Body of pancreas (tissue), 4 donors: ENCODE data around the gene NAA25. TPM values are rescaled to one million over a fixed set of nuclear protein-coding genes. Genes with fewer than 3 reads are reported as not detected.
"Not testable (repeated sequence)": the region's sequence is repeated elsewhere in the genome, so short reads cannot be mapped to it uniquely, and the experiment has no call there.

Experiments
- ATAC-seq: fragments of 150-250 bp; one replicate; pipeline ENCODE4 v1.9.1; 2016
- DNase-seq, 4 donors: peaks; one replicate each; pipeline ENCODE4 v3.0.0-alpha.2; 2019
- H3K27ac ChIP-seq, 4 donors: fragments of 200-600 bp; sonication (generic); 1 replicate in 3 of 4; 2 replicates in 1 of 4; pipeline versions ENCODE4 v1.5.1 to v1.6.1; 2016 to 2019; ENCODE audit warnings: mild to moderate bottlenecking in 1 of 4, mixed read lengths in 1 of 4, moderate library complexity in 1 of 4
- H3K27me3 ChIP-seq, 2 donors: fragments of 200-600 bp; sonication (generic); one replicate each; pipeline ENCODE4 v1.6.0; 2016; ENCODE audit warnings: mild to moderate bottlenecking in 1 of 2
- H3K36me3 ChIP-seq, 2 donors: fragments of 200-600 bp; sonication (generic); replicated peaks in 1 of 2; 2 replicates each; pipeline ENCODE4 v1.5.1; 2016; ENCODE audit warnings: low read depth in 2 of 2; ENCODE audit not compliant: insufficient read depth in 1 of 2
- H3K4me1 ChIP-seq: fragments of 200-600 bp; sonication (generic); one replicate; pipeline ENCODE4 v1.6.0; 2016
- H3K4me3 ChIP-seq, 2 donors: fragments of 200-600 bp; sonication (generic); 1 replicate in 1 of 2; 2 replicates in 1 of 2; pipeline ENCODE4 v1.5.1; 2016 to 2019
- H3K9me3 ChIP-seq, 3 donors: fragments of 200-600 bp; sonication (generic); 1 replicate in 2 of 3; 2 replicates in 1 of 3; pipeline ENCODE4 v1.5.1; 2016
- POLR2A ChIP-seq, 3 donors: fragments of 450-650 bp; IDR thresholded peaks; one replicate each; pipeline ENCODE4 v1.6.1; 2016; ENCODE audit warnings: antibody characterized with exemption in 3 of 3, mild to moderate bottlenecking in 2 of 3
- WGBS, 2 donors: methylation state at CpG; one replicate each; pipeline ENCODE4 v1.1.5; 2017; 5-methylcytosine and 5-hydroxymethylcytosine counted together
- intact Hi-C: fragments of 100-400 bp; cut with DNase I; formaldehyde crosslinking; loops from one replicate; pipeline ENCODE4 v1.15.1; 2023
- total RNA-seq, 2 donors: library from RNA; depleted of rRNA; stranded (reverse); fragments of >200 nt; gene quantifications; one replicate each; pipeline ENCODE4 v1.1.0, GENCODE V29; 2016
- TF ChIP-seq, protein P1 (sequence below), 7 experiments: fragments of 450-650 bp in 4 of 7; fragments of 200-600 bp in 3 of 7; sonication (generic) in 3 of 7; IDR thresholded peaks; one replicate each; pipeline ENCODE4 v1.5.1; 2016 to 2019; ENCODE audit warnings: antibody characterized with exemption in 7 of 7

The NAA25 gene
- total RNA-seq, 2 donors from 2014 or later, result 12.5 to 17.6 TPM

GRCh38 chr12:112103758-112104503 lies 4.7 kb downstream of the NAA25 start:
- Histone ChIP-seq H3K9me3 (no peaks in the 10 kb centered on the region), H3K4me1 (peaks cover 25% of the 10 kb centered on the region), H3K27me3 (no peaks in the 10 kb centered on the region), H3K27ac (no peak overlapping the region), H3K36me3 (peaks cover 0 to 2% of the 10 kb centered on the region in 2 donors), H3K4me3 (no peak overlapping the region)
- DNase-seq, result no peak
- TF ChIP-seq, protein P1, sequence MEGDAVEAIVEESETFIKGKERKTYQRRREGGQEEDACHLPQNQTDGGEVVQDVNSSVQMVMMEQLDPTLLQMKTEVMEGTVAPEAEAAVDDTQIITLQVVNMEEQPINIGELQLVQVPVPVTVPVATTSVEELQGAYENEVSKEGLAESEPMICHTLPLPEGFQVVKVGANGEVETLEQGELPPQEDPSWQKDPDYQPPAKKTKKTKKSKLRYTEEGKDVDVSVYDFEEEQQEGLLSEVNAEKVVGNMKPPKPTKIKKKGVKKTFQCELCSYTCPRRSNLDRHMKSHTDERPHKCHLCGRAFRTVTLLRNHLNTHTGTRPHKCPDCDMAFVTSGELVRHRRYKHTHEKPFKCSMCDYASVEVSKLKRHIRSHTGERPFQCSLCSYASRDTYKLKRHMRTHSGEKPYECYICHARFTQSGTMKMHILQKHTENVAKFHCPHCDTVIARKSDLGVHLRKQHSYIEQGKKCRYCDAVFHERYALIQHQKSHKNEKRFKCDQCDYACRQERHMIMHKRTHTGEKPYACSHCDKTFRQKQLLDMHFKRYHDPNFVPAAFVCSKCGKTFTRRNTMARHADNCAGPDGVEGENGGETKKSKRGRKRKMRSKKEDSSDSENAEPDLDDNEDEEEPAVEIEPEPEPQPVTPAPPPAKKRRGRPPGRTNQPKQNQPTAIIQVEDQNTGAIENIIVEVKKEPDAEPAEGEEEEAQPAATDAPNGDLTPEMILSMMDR (IDR thresholded peaks at IDR 0.05), result no peak
- no peak for TF ChIP-seq POLR2A (IDR thresholded peaks at IDR 0.05)
- WGBS, 2 donors, result 79 to 85% methylated on average over 8 of the region's 8 CpGs
- intact Hi-C loops, result no loop called here
- no peak for ATAC-seq

DNA sequence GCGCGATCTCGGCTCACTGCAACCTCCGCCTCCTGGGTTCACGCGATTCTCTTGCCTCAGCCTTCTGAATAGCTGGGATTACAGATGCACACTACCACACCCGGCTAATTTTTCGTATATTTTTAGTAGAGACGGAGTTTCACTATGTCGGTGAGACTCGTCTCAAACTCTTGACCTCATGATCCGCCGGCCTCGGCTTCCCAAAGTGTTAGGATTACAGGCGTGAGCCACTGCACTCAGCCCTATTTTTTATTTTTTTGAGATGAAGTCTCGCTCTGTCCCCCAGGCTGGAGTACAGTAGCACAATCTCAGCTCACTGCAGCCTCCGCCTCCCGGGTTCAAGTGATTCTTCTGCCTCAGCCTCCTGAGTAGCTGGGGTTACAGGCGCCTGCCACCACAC lies 5.8 kb downstream of the NAA25 start:
- DNase-seq, ATAC-seq, H3K9me3 ChIP-seq, H3K4me3 ChIP-seq, intact Hi-C loops, H3K36me3 ChIP-seq, H3K27me3 ChIP-seq, H3K27ac ChIP-seq: not testable (repeated sequence)
- WGBS, 2 donors, result 93% methylated on average over 19 of the region's 19 CpGs
- H3K4me1 ChIP-seq, result peaks cover 24% of the 10 kb centered on the region

DNA sequence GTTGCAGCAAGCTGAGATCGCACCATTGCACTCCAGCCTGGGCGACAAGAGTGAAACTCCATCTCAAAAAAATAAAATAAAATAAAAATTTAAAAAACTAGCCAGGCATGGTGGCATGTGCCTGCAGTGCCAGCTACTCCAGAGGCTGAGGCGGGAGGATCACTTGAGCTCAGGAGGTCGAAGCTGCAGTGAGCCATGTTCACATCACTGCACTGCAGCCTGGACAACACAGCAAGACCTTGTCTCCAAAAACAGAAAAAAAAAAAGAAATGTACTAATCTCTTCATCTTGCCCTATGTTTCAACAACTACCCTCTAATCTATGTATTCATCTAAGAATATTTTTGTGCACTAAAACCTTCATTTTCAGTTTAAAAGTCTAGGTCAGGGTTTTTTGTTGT lies 6.5 kb downstream of the NAA25 start:
- H3K27me3 ChIP-seq, result no peaks in the 10 kb centered on the region
- ATAC-seq (no peak), DNase-seq (no peak)
- TF ChIP-seq POLR2A (IDR thresholded peaks at IDR 0.05), result no peak
- TF ChIP-seq, protein P1 (IDR thresholded peaks at IDR 0.05), result no peak
- intact Hi-C loops, result no loop called here
- H3K9me3 ChIP-seq, result no peaks in the 10 kb centered on the region
- peaks cover 0 to 2% of the 10 kb centered on the region in 2 donors for H3K36me3 ChIP-seq
- peaks cover 18% of the 10 kb centered on the region for H3K4me1 ChIP-seq
- no peak overlapping the region for H3K27ac ChIP-seq
- no peak overlapping the region for H3K4me3 ChIP-seq
- WGBS, 2 donors, result 92 to 95% methylated on average over 4 of the region's 4 CpGs

GRCh38 chr12:112100500-112100899 lies 8.1 kb downstream of the NAA25 start:
- ATAC-seq, H3K27me3 ChIP-seq, H3K36me3 ChIP-seq, H3K27ac ChIP-seq, intact Hi-C loops, H3K9me3 ChIP-seq, H3K4me3 ChIP-seq, H3K4me1 ChIP-seq, DNase-seq: not testable (repeated sequence)
- WGBS, 2 donors, result 97 to 98% methylated on average over 15 of the region's 15 CpGs

DNA sequence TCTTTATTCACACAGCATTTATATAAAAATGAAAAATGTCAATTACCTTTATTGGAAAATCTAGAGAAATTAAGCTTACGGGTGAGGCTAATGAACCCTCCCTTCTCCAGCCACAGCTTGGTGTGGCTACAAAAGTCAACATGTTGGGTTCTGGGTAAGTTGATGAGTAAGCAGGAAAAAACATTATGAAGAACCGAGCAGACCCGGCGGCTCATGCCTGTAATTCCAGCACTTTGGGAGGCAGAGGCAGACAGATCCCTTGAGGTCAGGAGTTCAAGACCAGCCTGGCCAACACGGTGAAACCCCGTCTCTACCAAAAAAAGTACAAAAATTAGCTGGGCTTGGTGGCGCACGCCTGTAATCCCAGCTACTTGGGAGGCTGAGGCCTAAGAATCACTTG lies 10.9 kb downstream of the NAA25 start:
- ATAC-seq (no peak), DNase-seq (no peak)
- whole genome bisulfite sequencing, 2 donors, result 94% methylated on average over 8 of the region's 8 CpGs
- intact Hi-C loops, result no loop called here
- peaks cover 0 to 2% of the 10 kb centered on the region in 2 donors for H3K36me3 ChIP-seq
- no peaks in the 10 kb centered on the region for H3K27me3 ChIP-seq
- no peak for TF ChIP-seq POLR2A (IDR thresholded peaks at IDR 0.05)
- TF ChIP-seq, protein P1 (IDR thresholded peaks at IDR 0.05), result no peak
- H3K9me3 ChIP-seq, result no peaks in the 10 kb centered on the region
- no peak overlapping the region for H3K4me3 ChIP-seq
- no peak overlapping the region for H3K27ac ChIP-seq
- peaks cover 6% of the 10 kb centered on the region for H3K4me1 ChIP-seq

DNA sequence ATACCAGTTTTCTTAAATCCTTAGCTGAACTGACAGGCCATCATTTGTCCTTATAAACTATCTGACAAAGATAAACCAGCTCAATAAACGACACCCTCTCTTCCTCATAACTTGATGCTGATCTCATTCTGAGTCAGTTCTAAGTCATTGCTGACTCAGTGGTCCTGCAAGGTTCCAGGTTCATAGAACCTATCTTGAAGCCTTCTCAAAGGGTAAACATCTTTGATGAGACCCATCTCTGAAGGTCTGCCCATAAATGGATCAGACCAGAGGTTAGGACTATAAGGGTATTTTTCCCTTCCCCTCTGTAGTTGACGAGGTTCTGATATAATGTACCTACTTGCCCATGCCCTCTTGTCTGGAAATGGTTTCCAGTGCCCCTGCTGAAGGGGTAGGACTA lies 11.9 kb downstream of the NAA25 start:
- DNase-seq, result no peak
- intact Hi-C loops, result no loop called here
- WGBS, 2 donors, result 42 to 55% methylated on average over 2 of the region's 2 CpGs
- Histone ChIP-seq H3K4me1 (peaks cover 6% of the 10 kb centered on the region), H3K27ac (peak overlapping the region in 1 of 4 donors; percentile 10), H3K9me3 (no peaks in the 10 kb centered on the region), H3K36me3 (peaks cover 0 to 2% of the 10 kb centered on the region in 2 donors), H3K4me3 (no peak overlapping the region), H3K27me3 (no peaks in the 10 kb centered on the region)
- TF ChIP-seq, protein P1 (IDR thresholded peaks at IDR 0.05), result no peak
- no peak for TF ChIP-seq POLR2A (IDR thresholded peaks at IDR 0.05)
- ATAC-seq, result no peak
